HG02610 (cell line): ENCODE data around the gene GABRR1.
A peak's percentile ranks its signal among the peaks of the same experiment; 100 is the strongest.
"Not testable (repeated sequence)": the region's sequence is repeated elsewhere in the genome, so short reads cannot be mapped to it uniquely, and the experiment has no call there.

Source experiments
- ATAC-seq: cut with Tn5 transposase; IDR thresholded peaks from one replicate; pipeline ENCODE4 v1.9.1; 2021; ENCODE audit warnings: mild to moderate bottlenecking, moderate library complexity; ENCODE audit not compliant: unreplicated experiment

GABRR1 gene

DNA sequence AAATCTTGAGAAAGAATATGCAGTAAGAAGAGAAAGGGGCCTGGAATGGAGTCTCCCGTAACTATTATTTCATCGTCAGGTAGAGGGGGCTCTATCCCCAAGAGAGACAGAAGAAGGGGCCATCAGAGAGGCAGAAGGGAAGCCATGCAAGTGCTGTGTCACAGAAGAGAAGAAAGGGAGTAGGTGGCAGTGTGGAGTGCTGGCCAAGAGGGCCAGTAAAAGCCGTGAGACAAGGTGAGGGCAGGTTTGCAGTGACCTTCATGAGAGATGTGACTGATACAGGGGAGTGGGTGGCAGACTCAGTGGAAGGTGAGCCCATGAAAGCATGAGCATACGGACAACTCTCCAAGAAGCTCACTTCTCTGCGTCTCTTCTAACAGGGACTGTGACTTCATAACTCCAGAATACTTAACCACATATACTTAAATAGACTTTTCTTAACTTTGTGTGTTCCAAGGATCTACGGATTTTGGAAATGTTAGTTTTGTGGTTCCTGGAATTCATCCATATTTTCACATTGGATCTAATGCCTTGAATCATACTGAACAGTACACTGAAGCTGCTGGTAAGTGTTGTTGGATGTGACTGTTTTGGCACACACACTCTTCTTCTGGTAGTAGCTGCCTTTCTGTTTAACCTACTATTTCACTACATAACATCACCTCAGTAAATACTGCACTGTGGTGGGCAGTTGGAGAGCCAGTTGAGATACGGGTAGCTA, 55.7 kb downstream of the GABRR1 start:
- no peak for ATAC-seq

DNA sequence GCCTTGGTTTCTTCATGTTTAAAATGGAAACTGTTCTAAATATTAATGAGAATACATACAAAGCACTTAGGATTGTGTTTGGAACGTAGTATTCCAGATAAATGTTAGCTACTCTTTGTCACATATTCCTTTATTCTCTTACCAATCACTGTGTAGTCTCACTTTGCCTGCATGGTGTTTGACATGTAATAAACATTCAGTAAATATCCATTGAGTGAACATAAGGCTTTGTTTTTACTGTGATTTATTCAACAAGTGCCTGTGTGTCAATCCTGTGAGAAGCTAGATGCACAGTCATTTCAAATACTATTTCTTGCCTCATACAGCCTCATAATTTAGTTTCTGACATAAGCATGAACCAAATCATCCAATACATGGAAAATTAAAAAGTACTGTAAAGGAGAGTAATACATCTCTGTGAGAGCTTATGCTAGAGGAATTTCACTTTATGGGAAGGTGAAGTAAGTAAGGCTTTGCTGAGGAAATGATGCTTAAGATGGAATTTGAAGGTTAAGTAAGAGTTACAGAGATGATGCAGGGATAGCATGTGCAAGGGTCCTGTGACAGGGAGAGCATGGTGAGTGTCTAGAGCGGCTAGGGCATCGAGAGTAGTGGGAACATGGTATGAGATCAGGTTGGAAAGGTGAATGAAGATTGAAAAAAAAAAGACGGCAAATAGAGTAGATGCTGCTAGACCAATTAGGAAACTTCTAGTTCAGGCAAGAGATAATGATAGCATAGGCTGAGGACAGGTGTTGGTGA, 56.6 kb downstream of the GABRR1 start:
- no peak for ATAC-seq

DNA sequence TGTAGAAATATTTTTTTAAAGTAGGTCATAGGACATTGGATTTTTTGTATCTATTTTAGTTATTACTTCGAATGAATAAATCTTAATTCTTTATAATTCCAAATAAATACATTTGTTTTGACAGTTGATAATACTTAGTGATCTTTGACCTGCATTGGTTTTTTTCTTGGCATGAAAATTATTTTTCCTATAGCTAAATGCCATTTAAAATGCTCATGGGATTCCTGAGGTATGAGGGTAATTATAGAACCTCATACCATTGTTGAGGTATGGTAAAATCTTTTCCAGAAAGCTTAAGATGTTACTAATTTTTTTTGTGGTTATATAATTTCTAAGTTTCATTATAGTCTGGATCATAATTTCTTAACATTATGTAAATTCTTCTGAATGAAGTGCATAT, 63.0 kb downstream of the GABRR1 start:
- ATAC-seq, result no peak

DNA sequence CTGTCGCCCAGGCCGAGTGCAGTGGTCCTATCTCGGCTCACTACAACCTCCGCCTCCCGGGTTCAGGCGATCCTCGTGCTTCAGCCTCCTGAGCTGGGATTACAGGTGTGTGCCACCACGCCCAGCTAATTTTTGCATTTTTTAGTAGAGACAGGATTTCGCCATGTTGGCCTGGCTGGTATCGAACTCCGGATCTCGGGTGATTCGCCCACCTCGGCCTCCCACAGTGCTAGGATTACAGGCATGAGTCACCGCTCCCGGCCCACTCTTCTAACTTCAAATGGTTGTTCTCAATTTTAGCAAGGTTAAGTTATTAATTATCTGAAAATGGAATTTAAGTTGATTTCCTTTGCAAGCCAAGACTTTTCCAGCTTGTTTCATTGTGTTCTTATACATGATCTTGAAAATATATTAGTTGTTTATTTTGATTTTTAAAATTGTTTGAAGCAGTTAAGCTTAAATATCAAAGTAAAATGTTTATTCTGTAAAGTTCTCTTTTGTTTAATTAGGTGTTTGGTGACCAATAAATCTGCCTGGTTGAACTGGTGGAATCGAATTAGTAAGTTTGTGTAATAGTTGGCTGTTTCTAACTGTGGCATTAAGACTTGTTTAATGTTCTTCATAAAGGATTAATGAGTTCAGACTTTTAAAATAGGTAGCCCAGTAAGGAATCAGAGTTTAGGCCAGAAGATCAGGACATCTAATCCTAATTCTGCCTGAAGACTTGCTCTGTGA, 69.0 kb downstream of the GABRR1 start:
- no peak for ATAC-seq

DNA sequence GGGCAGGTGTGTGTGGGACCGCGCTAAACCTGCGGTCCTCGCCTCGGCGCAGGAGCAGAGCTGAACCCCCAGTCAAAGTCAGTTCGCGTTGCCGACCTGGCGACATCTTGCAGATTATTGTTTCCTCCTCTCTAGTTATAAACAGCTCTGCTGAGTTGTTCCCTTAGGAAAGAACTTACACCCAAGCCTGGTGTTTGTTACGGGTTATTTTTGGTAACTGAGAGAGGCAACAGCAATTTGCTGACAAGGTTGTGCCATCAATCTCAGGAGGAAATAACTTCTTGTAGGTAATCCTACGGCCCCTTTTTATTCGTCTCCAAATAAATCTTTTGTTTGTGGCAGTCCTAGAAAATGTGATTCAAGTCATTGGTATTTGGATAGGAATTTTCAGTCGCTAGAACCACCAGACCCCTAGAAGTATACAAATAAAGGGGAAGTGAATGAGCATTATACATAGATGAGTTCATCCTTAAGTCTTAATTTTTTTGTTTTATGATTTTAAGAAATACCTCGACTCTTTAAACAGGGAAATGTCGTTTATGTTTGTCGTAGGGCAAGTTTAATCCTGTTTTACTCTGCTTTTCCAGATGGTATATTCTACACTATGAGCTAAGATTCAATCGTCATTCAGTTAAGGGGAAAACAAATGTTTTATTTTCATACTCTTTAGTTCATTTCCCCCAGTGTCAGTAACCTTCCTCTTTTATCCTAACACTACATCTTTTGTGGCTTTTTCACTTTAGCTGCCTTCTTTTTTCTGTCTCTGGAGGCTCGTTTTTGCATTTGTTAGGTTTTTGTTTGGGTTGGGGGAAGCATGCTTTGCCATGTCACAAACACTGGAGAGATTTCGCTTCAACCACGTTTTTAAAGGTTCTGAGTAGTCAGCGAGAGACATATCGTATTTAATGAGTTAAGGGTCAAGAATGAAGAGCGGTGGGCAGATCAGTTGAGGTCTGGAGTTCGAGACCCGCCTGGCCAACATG, 70.1 kb downstream of the GABRR1 start:
- ATAC-seq, result peak; percentile 16

DNA sequence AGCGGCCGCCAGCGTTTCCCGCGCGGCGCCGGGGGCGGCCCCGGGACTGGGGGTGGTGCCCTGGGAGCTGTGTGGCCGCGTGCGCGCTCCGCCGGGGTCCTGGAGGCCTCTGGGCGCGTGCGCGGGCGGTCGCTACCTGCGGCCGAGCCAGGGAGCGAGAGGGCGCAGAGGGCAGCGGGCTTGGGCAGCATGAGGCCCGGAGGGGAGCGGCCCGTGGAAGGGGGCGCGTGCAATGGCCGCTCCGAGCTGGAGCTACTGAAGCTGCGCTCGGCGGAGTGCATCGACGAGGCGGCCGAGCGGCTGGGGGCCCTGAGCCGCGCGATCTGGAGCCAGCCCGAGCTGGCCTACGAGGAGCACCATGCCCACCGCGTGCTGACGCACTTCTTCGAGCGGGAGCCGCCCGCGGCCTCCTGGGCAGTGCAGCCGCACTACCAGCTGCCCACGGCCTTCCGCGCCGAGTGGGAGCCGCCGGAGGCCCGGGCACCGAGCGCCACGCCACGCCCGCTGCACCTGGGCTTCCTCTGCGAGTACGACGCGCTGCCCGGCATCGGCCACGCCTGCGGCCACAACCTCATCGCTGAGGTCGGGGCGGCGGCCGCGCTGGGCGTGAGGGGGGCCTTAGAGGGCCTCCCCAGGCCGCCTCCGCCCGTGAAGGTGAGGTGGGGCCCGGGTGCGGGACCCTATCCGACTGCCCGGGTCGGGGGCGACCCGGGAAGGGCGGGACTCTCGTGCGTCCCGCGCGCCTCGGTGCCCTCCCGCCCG, 71.0 kb downstream of the GABRR1 start, which contains the start of gene PM20D2:
Gene PM20D2, plus strand, starts transcription at position 100 of the 762 bp plus-strand sequence. Its CDS starts 90 bp downstream, at position 190.
- peak; percentile 63 for ATAC-seq

DNA sequence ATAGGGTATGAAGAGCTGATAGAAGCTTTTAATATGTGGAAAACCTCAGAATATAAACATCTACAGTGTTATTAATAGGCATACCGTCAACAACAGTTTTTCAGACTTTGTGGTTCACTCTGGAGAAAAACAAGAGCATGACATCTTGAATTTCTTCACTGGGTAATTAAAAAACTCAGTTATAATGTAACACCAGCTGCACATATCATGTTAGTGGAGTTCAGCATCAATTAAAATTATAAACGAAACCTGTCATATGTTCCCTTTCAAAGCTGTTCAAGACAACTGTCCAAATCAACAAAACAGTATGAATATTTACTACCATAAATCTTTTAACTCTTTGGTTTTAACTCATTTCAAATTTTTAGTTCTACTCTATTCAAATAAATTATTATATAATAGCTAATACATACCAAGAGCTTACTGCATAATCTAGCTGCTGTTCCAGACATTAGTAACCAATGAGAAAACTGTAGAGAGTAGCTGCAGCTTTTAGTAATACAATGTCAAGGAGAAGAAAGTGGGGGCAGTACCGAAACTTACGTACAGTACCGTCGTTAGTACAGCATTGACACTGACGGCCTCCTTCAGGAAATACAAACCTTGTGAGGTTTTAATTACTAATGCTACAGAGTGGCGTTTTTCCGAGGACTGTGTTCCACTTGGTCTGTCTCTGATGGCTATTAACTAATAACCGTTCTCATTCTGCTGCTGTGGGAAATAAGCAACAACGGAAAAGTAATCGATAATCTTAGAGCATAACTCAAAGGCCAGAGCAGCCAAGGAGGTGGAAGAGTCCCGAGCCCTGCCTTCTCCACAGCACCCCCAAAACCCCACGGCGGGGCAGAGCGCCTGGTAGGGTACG, 71.8 kb downstream of the GABRR1 start:
- ATAC-seq, result peak; percentile 70

DNA sequence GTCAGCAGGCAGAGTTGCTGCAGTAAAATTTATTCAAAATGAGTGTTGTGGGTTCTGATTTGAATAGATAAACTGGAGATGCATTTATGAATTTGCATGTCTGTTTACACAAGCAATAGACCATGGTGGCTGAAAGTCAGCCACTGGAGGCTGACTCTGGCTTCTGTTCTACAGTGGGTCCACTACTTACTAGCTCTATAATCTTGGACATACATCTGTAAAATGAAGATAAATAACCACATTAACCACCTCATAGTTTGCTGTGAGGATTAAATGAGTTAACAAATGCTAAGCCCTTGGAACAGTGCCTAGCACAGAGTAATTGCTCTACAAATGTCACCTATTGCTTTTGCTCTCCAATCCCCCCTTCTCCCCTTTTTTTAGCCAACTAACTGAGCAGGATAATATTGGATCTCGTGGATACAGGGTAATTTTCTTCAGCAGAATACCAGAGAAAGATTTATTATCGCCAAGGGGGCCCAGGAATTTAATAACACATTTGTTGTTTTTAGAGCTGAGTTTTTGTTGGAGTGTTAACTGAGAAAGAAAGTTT, 72.7 kb downstream of the GABRR1 start:
- peak; percentile 52 for ATAC-seq

DNA sequence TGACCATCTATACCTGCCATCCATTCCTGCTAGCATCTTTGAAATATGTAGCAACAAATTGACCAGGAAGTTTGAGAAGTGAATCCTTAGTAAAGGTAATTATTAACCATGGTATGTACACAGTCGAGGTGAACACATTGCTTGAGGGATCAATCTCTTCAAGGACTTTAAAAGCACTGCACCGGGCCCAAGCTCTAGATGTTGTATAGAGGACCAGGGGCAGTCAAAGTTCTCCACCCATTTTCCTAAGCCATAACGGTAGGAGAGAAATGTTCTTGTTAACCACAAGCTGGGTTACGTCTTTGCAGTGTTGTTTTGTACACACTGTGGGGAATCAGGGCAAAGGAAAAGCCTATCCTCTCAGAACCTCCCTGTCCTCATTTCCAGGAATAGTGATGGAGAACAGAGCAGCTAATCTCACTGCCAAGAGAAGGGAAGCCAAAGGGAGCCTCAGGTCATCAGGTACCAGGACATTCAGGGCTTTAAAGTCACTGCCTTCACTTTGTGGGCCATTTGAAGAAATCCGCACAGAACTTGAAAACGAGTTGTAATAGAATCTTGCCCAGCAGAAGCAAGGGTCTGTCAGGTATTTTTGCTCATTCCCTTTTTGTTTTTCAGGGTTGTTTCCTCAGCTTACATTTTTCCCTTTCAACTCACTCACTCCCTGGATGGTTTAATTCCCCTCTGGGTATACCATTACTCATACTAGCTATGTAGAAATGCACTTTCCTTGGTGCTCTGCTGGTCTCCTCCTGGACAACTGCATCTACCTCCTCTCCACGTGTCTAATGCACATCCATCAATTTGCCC, 76.6 kb downstream of the GABRR1 start:
- ATAC-seq, result no peak

DNA sequence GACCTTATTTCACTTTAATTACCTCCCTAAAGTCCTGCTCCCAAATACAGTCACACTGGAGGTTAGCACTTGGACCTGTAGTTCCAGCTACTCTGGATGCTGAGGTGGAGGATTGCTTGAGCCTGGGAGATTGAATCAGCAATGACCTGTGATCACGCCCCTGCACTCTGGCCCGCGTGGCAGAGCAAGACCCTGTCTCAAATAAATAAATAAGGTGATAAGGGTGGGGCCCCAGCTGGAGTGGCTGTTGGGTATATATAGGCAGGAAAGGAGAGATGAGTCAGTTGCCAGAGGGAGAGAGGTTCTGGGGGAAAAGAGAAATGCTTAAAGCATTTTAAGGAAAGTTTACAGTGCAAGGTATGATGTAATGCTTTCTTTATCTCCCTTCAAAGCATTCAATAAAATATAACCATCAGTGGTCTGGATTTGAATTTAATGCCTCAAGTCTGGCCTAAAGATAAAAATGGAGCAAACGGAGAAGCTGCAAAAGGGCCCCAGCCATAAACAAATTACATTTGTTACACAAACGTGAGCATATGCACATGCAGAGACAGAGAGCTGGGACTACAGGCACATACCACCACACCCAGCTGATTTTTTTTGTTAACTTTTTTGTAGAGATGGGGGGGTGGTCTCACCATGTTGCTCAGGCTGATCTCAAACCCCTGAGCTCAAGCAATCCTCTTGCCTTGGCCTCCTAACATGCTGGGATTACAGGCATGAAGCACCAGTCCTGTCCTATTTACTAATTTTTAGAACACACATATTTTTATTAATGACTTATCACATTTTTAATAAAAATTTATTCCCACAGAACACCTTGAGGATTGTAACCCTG, 77.4 kb downstream of the GABRR1 start:
- ATAC-seq, result no peak

DNA sequence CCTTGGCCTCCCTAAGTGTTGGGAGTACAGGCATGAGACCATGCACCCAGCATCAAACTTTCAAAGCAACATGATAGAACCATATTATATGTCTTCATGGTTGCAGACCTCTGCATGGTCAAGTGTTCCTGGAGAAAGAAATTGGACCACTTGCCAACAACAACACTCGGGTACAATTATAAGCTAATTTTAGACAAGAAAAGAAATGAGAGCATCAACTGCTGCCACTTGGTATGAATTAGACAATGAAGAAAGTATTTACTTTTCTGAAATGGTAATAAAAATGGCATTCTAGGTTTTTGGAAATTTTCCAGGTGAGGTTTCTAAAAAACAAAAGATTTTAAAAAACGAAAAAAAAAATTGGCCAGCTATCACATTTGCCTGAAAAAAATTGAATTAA, 79.0 kb downstream of the GABRR1 start:
- no peak for ATAC-seq

DNA sequence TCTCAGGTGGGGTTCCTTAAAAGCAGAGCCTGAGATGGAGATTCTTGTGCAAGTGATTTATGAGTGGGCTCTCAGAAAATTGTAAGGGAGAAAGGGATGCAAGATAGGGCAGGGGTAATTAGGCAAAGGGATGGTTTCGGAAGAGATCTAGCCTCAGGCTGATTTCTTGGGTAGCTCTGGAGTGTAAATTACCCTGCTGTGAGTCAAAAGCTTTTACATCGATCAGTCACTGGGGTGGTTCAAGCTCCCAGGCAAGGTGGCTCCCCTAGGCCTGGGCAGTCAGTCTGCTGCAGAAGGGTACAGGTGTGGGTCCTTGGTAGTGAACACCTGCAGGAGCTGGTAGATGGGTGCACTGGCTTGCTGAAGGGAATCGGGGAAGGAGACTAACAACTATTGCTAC, 82.4 kb downstream of the GABRR1 start:
- no peak for ATAC-seq

DNA sequence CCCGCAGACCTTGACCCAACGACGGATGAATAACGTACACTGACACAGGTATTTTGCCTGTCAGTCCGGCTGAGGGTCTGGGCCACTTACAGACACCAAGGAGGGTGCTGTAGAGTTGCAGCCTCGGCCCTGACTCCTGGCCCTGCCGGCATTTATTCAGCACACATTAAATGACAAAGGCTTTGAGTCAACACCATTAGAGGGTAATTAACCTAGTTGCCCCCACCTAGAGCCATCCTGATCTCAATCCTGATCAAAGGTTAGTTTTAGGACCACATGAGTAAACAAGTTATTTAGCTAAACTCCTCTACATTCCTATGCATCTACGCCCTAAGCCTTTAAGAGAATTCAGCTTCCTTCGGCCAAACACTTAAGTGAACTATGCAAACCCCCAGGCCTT, 83.2 kb downstream of the GABRR1 start:
- ATAC-seq, result no peak

DNA sequence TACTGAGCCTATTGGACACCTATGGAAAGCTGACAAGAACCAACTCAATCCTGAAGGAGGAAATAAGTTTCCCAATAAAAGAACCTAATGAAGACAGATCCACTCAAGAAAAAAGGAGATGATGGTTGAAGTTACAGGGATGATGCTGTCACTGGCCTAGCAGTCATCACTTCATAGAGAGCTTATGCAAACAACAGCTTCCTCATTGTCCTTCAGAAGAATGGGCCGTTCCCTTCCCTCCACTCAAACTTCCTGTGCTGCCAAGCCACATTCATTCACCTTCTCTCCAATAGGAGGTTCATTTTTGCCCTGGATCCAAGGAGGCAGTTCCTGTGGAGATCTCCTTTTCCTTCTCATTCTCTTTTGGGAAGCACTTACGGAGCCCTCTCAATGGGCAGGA, 85.1 kb downstream of the GABRR1 start:
- ATAC-seq, result no peak

DNA sequence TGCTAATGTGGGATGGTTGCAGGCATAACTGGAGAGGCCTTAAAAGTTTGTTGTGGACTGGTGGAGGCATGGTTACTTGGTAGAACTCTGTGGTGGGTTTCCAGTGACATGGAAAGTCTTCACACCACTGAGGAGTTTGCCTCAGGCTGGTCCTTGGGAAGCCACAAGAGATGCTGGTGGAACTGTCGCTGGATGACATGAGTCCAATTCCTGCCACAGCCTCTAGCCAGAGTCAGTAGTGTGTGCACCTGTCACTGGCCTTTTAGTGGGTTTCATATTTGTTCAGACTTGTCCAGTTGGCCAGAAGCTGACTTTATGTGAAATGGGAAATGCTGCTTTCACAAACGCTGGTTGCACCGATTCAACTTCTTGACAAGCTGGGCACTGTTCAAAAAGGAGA, 85.6 kb downstream of the GABRR1 start:
- no peak for ATAC-seq

DNA sequence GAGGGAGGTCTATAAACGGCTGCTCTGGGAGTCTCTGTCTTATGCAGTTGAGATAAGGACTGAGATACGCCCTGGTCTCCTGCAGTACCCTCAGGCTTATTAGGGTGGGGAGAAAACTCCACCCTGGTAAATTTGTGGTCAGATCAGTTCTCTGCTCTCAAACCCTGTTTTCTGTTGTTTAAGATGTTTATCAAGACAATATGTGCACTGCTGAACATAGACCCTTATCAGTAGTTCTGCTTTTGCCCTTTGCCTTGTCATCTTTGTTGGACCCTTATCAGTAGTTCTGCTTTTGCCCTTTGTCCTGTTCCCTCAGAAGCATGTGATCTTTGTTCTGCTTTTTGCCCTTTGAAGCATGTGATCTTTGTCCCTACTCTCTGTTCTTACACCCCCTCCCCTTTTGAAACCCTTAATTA, 88.9 kb downstream of the GABRR1 start:
- not testable (repeated sequence) for ATAC-seq
